OCI-LY7 (cell line): ENCODE data around the gene AKT1. TPM values are rescaled to one million over a fixed set of nuclear protein-coding genes. Genes with fewer than 3 reads are reported as not detected.

Experiments used
- BruUV-seq: library from RNA; stranded (reverse); fragments of 400-500 nt; replicated peaks from 2 replicates; lab custom pipeline; 2021; lab: Mats Ljungman, UMichigan
- CTCF ChIA-PET: fragments of 300-600 bp; sonication (Branson Sonifier 250); formaldehyde crosslinking; loops from one replicate; lab custom pipeline; 2022; ENCODE audit warnings: antibody characterized with exemption; ENCODE audit not compliant: unreplicated experiment; lab: Charles Lee
- POLR2A ChIA-PET: fragments of 300-600 bp; sonication (Branson Sonifier 250); formaldehyde crosslinking; loops from one replicate; lab custom pipeline; 2022; ENCODE audit warnings: antibody characterized with exemption; lab: Charles Lee
- DNase-seq: peaks from one replicate; pipeline ENCODE4 v3.0.0-alpha.2; 2015; ENCODE audit warnings: low spot score
- H2AFZ ChIP-seq: fragments of 200-600 bp; sonication (generic), shearing (Covaris generic); 2 replicates; pipeline ENCODE4 v1.6.1; 2014; ENCODE audit warnings: mild to moderate bottlenecking, antibody characterized with exemption, low read length, moderate library complexity
- H3K27ac ChIP-seq: fragments of 200-600 bp; sonication (generic); 2 replicates; pipeline ENCODE4 v1.5.1; 2014; ENCODE audit warnings: mixed run types, low read depth, mild to moderate bottlenecking, moderate library complexity, low read length, inconsistent platforms; ENCODE audit not compliant: poor library complexity, severe bottlenecking
- H3K36me3 ChIP-seq: fragments of 200-600 bp; sonication (generic); 2 replicates; pipeline ENCODE4 v1.6.1; 2014; ENCODE audit warnings: mild to moderate bottlenecking, antibody characterized with exemption, low read length, moderate library complexity, mixed read lengths; ENCODE audit not compliant: insufficient read depth
- H3K4me1 ChIP-seq: fragments of 200-600 bp; sonication (generic); 2 replicates; pipeline ENCODE4 v1.5.1; 2014; ENCODE audit warnings: mild to moderate bottlenecking, low read length; ENCODE audit not compliant: insufficient read depth, poor library complexity, severe bottlenecking
- H3K4me2 ChIP-seq: fragments of 200-600 bp; sonication (generic); 2 replicates; pipeline ENCODE4 v1.6.1; 2014; ENCODE audit warnings: mild to moderate bottlenecking, low read length
- H3K4me3 ChIP-seq: fragments of 200-600 bp; sonication (generic); 2 replicates; pipeline ENCODE4 v1.5.1; 2014; ENCODE audit warnings: mild to moderate bottlenecking, low read depth, low read length; ENCODE audit not compliant: poor library complexity, severe bottlenecking
- H3K79me2 ChIP-seq: fragments of 200-600 bp; sonication (generic); 2 replicates; pipeline ENCODE4 v1.6.1; 2016; ENCODE audit warnings: low read depth, mild to moderate bottlenecking, low read length, moderate library complexity, mixed read lengths; ENCODE audit not compliant: insufficient read depth
- H3K9me2 ChIP-seq: fragments of 200-600 bp; sonication (generic); 2 replicates; pipeline ENCODE4 v1.6.1; 2016; ENCODE audit warnings: mild to moderate bottlenecking, low read length, mixed read lengths; ENCODE audit not compliant: insufficient read depth
- H3K9me3 ChIP-seq: fragments of 200-600 bp; sonication (generic); 2 replicates; pipeline ENCODE4 v1.6.1; 2014; ENCODE audit warnings: mild to moderate bottlenecking, mixed run types, low read length, mixed read lengths
- H4K20me1 ChIP-seq: fragments of 200-600 bp; sonication (generic); 2 replicates; pipeline ENCODE4 v1.6.1; 2014; ENCODE audit warnings: mild to moderate bottlenecking, antibody characterized with exemption, low read length, moderate library complexity, mixed read lengths; ENCODE audit not compliant: insufficient read depth
- CTCF ChIP-seq: fragments of 200-600 bp; sonication (generic); conservative IDR thresholded peaks from 2 replicates; pipeline ENCODE4 v1.5.1; 2014; ENCODE audit warnings: mild to moderate bottlenecking, antibody characterized with exemption, low read length, moderate library complexity, mixed read lengths
- EZH2phosphoT487 ChIP-seq: fragments of 200-600 bp; sonication (generic); IDR thresholded peaks from 2 replicates; pipeline ENCODE4 v1.6.1; 2018; ENCODE audit warnings: low read depth, borderline replicate concordance, mild to moderate bottlenecking, mixed run types, antibody characterized with exemption, low read length, moderate library complexity, mixed read lengths
- intact Hi-C: fragments of 100-400 bp; cut with micrococcal nuclease; formaldehyde crosslinking; loops from one replicate; pipeline ENCODE4 v1.10.0; 2022; ENCODE audit not compliant: unreplicated experiment
- total RNA-seq, 2 experiments: library from RNA; depleted of rRNA in 1 of 2; stranded (reverse); fragments of >200 nt in 1 of 2; shearing (Covaris generic) in 1 of 2; gene quantifications; 2 replicates each; pipeline ENCODE4 v1.2.3, GENCODE V29; 2014 to 2022

AKT1 gene
- total RNA-seq, 2 experiments from 2014 or later = 75.4 to 108 TPM

- Histone ChIP-seq H3K27ac (no peak overlapping the region), H3K9me2 (no peaks in the 10 kb centered on the region), H3K4me1 (peaks cover 12% of the 10 kb centered on the region), H3K4me3 (no peak overlapping the region), H3K36me3 (no peaks in the 10 kb centered on the region), H3K9me3 (no peaks in the 10 kb centered on the region), H2AFZ (no peak overlapping the region), H3K79me2 (no peaks in the 10 kb centered on the region), H3K4me2 (no peak overlapping the region), H4K20me1 (no peaks in the 10 kb centered on the region)
- TF ChIP-seq CTCF (no peak), EZH2phosphoT487 (no peak)
- POLR2A ChIA-PET = no interaction called here
- intact Hi-C loops = no loop called here
- CTCF ChIA-PET = no interaction called here
- no peak for DNase-seq
- BruUV-seq = no TSS peak
Measured at GRCh38 chr14:104806625-104807465, 11.3 kb upstream of the AKT1 start.

GRCh38 chr14:104805941-104806624, 10.5 kb upstream of the AKT1 start:
- ChIA-PET POLR2A (no interaction called here), CTCF (no interaction called here)
- Histone ChIP-seq H3K9me2 (no peaks in the 10 kb centered on the region), H3K4me1 (peaks cover 20% of the 10 kb centered on the region), H3K79me2 (no peaks in the 10 kb centered on the region), H3K4me3 (no peak overlapping the region), H2AFZ (no peak overlapping the region), H4K20me1 (no peaks in the 10 kb centered on the region), H3K36me3 (no peaks in the 10 kb centered on the region), H3K9me3 (no peaks in the 10 kb centered on the region), H3K27ac (no peak overlapping the region), H3K4me2 (no peak overlapping the region)
- intact Hi-C loops = no loop called here
- no peak for TF ChIP-seq CTCF
- no peak for TF ChIP-seq EZH2phosphoT487
- DNase-seq = no peak
- BruUV-seq = no TSS peak

- DNase-seq = no peak
- Histone ChIP-seq H2AFZ (no peak overlapping the region), H3K4me2 (no peak overlapping the region), H3K9me3 (no peaks in the 10 kb centered on the region), H3K36me3 (no peaks in the 10 kb centered on the region), H3K4me3 (no peak overlapping the region), H4K20me1 (no peaks in the 10 kb centered on the region), H3K79me2 (no peaks in the 10 kb centered on the region), H3K4me1 (peaks cover 22% of the 10 kb centered on the region), H3K9me2 (no peaks in the 10 kb centered on the region), H3K27ac (no peak overlapping the region)
- TF ChIP-seq CTCF = no peak
- no peak for TF ChIP-seq EZH2phosphoT487
- intact Hi-C loops = no loop called here
- no TSS peak for BruUV-seq
- POLR2A ChIA-PET = no interaction called here
- CTCF ChIA-PET = no interaction called here
Measured at GRCh38 chr14:104805326-104805678, 9.8 kb upstream of the AKT1 start.
